Measurements from ENCODE around the gene PECR.

The PECR gene

DNA sequence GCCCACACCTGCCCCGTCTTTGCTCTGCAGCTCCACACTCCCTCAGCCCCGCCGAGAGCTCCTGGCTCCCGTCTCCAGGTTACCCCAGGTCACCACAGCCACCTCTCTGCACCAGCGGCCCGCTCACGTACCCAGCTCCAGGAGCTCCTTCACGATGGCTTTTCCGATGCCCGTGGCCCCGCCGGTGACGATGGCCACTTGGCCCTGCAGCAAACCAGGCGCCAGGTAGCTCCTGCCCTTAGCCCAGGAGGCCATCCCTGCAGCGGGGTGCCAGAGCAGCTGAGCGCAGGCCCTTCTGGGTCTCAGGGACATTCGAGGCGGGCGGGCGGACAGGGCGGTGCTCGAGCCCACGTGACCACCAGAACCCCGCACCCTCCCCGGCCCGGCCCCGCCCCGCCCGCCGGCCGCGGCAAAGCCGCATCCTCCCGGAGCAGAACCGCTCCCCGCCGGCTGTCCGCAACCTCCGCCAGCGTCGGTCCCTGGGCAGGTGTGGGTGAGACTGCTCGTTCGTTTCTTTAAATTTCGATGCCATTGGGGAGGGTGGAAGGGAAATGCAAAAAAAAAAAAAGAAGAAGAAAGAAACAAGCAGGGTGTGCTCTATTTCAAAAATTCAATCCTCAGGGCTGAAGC is at the start of gene PECR, which contains the start of gene TMEM169:
Gene PECR (minus strand): TSS at position 323 of the 630 bp plus-strand sequence. CDS start 68 bp downstream, at position 255.
Gene TMEM169 (plus strand): TSS at position 433 of the 630 bp plus-strand sequence. CDS start 14,045 bp downstream, outside the sequence.
- H3K27ac ChIP-seq = no peak within 1 kb of the TSS
- H3K9ac ChIP-seq = peak within 1 kb of the TSS; percentile 8 to 62 (median 40); a peak in 16 of 22 replicates
- peaks cover 28 to 42% (median 40%) of the 10 kb centered on the region in 11 experiments for H3K27me3 ChIP-seq
- H3K9me3 ChIP-seq (replicated peaks in 1 of 11) = no peaks in the 10 kb centered on the region
- peaks cover 27 to 40% (median 32%) of the 10 kb centered on the region in 10 experiments for H3K4me1 ChIP-seq
- no peaks in the 10 kb centered on the region for H4K20me1 ChIP-seq
- H3K4me2 ChIP-seq = peak within 1 kb of the TSS; percentile 73 to 97 (median 92)
- H3K4me3 ChIP-seq = peak within 1 kb of the TSS; percentile 42 to 70 (median 58)
- TF ChIP-seq Cebpa-rat (IDR thresholded peaks at IDR 0.05) = no peak
- no peaks in the 10 kb centered on the region for H3K36me3 ChIP-seq

DNA sequence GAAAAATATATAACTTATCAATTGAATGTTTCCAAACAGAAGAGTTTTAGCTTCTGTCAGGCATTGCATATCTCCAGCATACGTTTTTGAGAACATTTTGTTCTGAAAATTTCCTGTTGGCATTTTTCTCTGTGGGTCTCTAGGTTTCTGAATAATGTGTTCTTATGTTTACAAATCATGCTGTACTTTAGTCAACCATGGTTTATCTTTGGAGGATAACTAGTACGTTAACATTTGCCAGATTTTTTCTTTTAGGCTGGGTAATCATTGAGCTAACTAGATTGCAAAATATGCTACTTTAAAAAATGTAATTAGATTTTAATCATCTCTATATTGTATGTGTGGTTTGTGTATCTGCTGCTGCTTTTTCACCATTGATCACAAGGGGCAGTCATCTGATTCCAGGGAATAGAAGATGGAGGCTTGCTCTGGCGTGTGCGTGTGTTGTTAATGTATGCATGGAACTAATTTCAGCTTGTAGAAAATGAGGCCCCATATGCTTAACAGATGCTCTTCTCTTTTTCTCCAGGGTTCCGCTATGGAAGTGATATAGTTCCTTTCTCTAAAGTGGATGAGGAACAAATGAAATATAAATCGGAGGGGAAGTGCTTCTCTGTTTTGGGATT is 48.9 kb upstream of the PECR start:
- no peaks in the 10 kb centered on the region for H3K9me3 ChIP-seq (replicated peaks in 1 of 11)
- H4K20me1 ChIP-seq = peaks cover 53 to 100% (median 89%) of the 10 kb centered on the region in 11 experiments; a peak in 21 of 22 replicates
- peaks cover 100% of the 10 kb centered on the region in 11 experiments for H3K36me3 ChIP-seq
- H3K27me3 ChIP-seq = no peaks in the 10 kb centered on the region
- H3K9ac ChIP-seq = no peak overlapping the region
- no peak overlapping the region for H3K27ac ChIP-seq
- no peak overlapping the region for H3K4me2 ChIP-seq
- no peaks in the 10 kb centered on the region for H3K4me1 ChIP-seq
- H3K4me3 ChIP-seq = no peak overlapping the region
- TF ChIP-seq Cebpa-rat (IDR thresholded peaks at IDR 0.05) = no peak

DNA sequence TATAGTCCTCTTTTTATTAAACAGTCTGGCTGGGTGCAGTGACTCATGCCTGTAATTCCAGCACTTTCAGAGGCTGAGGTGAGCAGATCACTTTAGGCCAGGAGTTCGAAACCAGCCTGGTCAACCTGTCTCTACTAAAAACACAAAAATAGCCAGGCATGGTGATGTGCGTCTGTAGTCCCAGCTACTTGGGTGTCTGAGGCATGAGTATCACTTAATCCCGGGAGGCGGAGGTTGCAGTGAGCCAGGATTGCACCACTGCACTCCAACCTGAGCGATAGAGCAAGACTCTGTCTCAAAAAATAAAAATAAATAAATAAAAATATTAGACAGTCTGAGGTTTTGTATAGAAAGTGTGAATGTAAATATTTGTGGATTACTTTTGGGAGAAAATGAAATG is 45.3 kb upstream of the PECR start:
- H3K36me3 ChIP-seq = peaks cover 100% of the 10 kb centered on the region in 11 experiments
- no peaks in the 10 kb centered on the region for H3K4me1 ChIP-seq
- H3K4me2 ChIP-seq = no peak overlapping the region
- H3K9ac ChIP-seq = no peak overlapping the region
- no peak for TF ChIP-seq Cebpa-rat (IDR thresholded peaks at IDR 0.05)
- H4K20me1 ChIP-seq = peaks cover 54 to 100% (median 94%) of the 10 kb centered on the region in 11 experiments; a peak in 21 of 22 replicates
- H3K4me3 ChIP-seq = no peak overlapping the region
- no peak overlapping the region for H3K27ac ChIP-seq
- H3K9me3 ChIP-seq (replicated peaks in 1 of 11) = no peaks in the 10 kb centered on the region
- H3K27me3 ChIP-seq = no peaks in the 10 kb centered on the region

DNA sequence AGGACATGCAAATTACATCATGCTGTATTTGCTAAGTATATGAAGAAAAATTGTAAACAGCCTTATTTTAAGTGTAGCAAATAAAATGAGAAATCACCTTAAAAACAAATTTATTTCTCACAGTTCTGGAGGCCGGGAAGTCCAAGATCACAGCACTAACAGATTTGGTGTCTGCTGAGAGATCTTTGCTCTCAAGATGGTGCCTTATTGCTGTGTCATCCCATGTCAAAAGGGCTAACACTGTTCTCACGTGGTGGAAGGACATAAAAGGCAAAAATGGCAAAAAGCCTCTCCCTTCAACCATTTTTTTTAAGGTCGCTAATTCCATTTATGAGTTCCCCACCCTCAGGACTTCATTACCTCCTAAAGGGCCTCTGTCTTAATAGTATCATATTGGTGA is 39.6 kb upstream of the PECR start:
- Histone ChIP-seq H3K36me3 (peaks cover 98 to 100% (median 100%) of the 10 kb centered on the region in 11 experiments), H3K4me3 (no peak overlapping the region), H3K4me1 (peaks cover 8 to 44% (median 15%) of the 10 kb centered on the region in 10 experiments; a peak in 19 of 20 replicates), H3K27me3 (no peaks in the 10 kb centered on the region), H3K27ac (peak overlapping the region in 4 of 11 experiments; percentile 0 to 28 (median 8); a peak in 4 of 22 replicates), H4K20me1 (peaks cover 10 to 95% (median 68%) of the 10 kb centered on the region in 11 experiments; a peak in 20 of 22 replicates), H3K9me3 (replicated peaks in 1 of 11) (no peaks in the 10 kb centered on the region), H3K4me2 (no peak overlapping the region), H3K9ac (no peak overlapping the region)
- TF ChIP-seq Cebpa-rat (IDR thresholded peaks at IDR 0.05) = no peak

- Histone ChIP-seq H3K36me3 (peaks cover 89 to 100% (median 96%) of the 10 kb centered on the region in 11 experiments), H3K4me3 (no peak overlapping the region), H3K27ac (no peak overlapping the region), H3K4me1 (peaks cover 16 to 54% (median 26%) of the 10 kb centered on the region in 10 experiments), H4K20me1 (peaks cover 6 to 82% (median 57%) of the 10 kb centered on the region in 11 experiments; a peak in 19 of 22 replicates), H3K9ac (peak overlapping the region in 1 of 11 experiments; percentile 42; a peak in 1 of 22 replicates), H3K27me3 (no peaks in the 10 kb centered on the region), H3K4me2 (no peak overlapping the region), H3K9me3 (replicated peaks in 1 of 11) (no peaks in the 10 kb centered on the region)
- no peak for TF ChIP-seq Cebpa-rat (IDR thresholded peaks at IDR 0.05)
These were observed 38.4 kb upstream of the PECR start for GRCh38 chr2:216119986-216120385.

GRCh38 chr2:216119146-216119545 is 37.5 kb upstream of the PECR start:
- H3K27ac ChIP-seq = 0 out of 22 replicates have a peak overlapping the region, but pooled peaks of 1 of the 11 experiments have one; percentile 14
- H3K4me2 ChIP-seq = peak overlapping the region in 2 of 11 experiments; percentile 55 to 64; a peak in 1 of 22 replicates
- no peaks in the 10 kb centered on the region for H3K27me3 ChIP-seq
- no peak overlapping the region for H3K4me3 ChIP-seq
- H3K4me1 ChIP-seq = peaks cover 21 to 57% (median 31%) of the 10 kb centered on the region in 10 experiments
- no peaks in the 10 kb centered on the region for H3K9me3 ChIP-seq (replicated peaks in 1 of 11)
- H3K36me3 ChIP-seq = peaks cover 85 to 95% (median 92%) of the 10 kb centered on the region in 11 experiments
- H4K20me1 ChIP-seq = peaks cover 9 to 78% (median 52%) of the 10 kb centered on the region in 11 experiments; a peak in 19 of 22 replicates
- TF ChIP-seq Cebpa-rat (IDR thresholded peaks at IDR 0.05) = no peak
- H3K9ac ChIP-seq = no peak overlapping the region; a peak in 1 of 22 replicates

DNA sequence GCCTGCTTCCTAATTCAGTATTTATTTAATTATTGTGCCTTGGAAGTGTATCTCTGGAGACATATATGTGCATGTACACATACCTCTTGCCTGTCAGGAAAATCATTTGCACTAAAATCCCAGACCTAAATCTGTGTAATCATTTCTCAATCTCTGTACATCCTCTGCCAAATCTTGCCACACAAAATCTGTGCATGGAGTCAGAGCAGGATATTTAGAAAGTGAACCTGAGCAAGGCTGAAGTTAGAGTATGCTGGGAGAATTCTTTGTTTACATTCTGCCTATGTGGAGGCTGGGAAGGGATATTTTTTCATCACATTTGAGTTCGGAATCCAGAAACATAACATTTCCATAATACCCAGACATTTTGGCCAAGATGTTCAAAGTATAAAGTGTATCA is 36.9 kb upstream of the PECR start:
- peak overlapping the region in 2 of 11 experiments; percentile 3 to 14; a peak in 3 of 22 replicates for H3K9ac ChIP-seq
- H3K9me3 ChIP-seq (replicated peaks in 1 of 11) = no peaks in the 10 kb centered on the region
- no peak overlapping the region for H3K27ac ChIP-seq
- H3K36me3 ChIP-seq = peaks cover 85 to 95% (median 92%) of the 10 kb centered on the region in 11 experiments
- peaks cover 9 to 78% (median 52%) of the 10 kb centered on the region in 11 experiments; a peak in 19 of 22 replicates for H4K20me1 ChIP-seq
- TF ChIP-seq Cebpa-rat (IDR thresholded peaks at IDR 0.05) = no peak
- peaks cover 28 to 64% (median 38%) of the 10 kb centered on the region in 10 experiments for H3K4me1 ChIP-seq
- H3K27me3 ChIP-seq = no peaks in the 10 kb centered on the region
- H3K4me3 ChIP-seq = no peak overlapping the region
- peak overlapping the region in 2 of 11 experiments; percentile 55 to 64; a peak in 3 of 22 replicates for H3K4me2 ChIP-seq

GRCh38 chr2:216117561-216118340 is 36.1 kb upstream of the PECR start:
- Histone ChIP-seq H3K4me2 (peak overlapping the region in 2 of 11 experiments; percentile 55 to 64; a peak in 4 of 22 replicates), H3K4me3 (no peak overlapping the region), H3K9me3 (replicated peaks in 1 of 11) (no peaks in the 10 kb centered on the region), H4K20me1 (peaks cover 14 to 78% (median 55%) of the 10 kb centered on the region in 11 experiments; a peak in 17 of 22 replicates), H3K27me3 (no peaks in the 10 kb centered on the region), H3K9ac (no peak overlapping the region; a peak in 1 of 22 replicates), H3K27ac (no peak overlapping the region; a peak in 1 of 22 replicates), H3K4me1 (peaks cover 35 to 71% (median 45%) of the 10 kb centered on the region in 10 experiments), H3K36me3 (peaks cover 85 to 95% (median 92%) of the 10 kb centered on the region in 11 experiments)
- TF ChIP-seq Cebpa-rat (IDR thresholded peaks at IDR 0.05) = no peak

Data from BLaER1 treated with 17β-estradiol and CSF1 and Interleukin-3, amounts not matched to agents 10 nM and 100 nM (cell line).